HCT116 (cell line): ENCODE measurements around the gene CRACDL.

Experiments
- CTCF ChIP-seq, 3 experiments: fragments of 200-600 bp in 1 of 3; sonication (generic) in 1 of 3; IDR thresholded peaks in 2 of 3; conservative IDR thresholded peaks in 1 of 3; 2 replicates each; pipeline ENCODE4 v1.5.1; 2012 to 2017; ENCODE audit warnings: low read depth in 2 of 3, low read length in 2 of 3, antibody characterized with exemption in 1 of 3, borderline replicate concordance in 1 of 3, control low read depth in 1 of 3, mild to moderate bottlenecking in 1 of 3, mixed read lengths in 1 of 3, mixed run types in 1 of 3, moderate library complexity in 1 of 3; ENCODE audit not compliant: insufficient read depth in 1 of 3
- EZH2 ChIP-seq: fragments of 200-600 bp; sonication (generic); IDR thresholded peaks from 2 replicates; pipeline ENCODE4 v1.6.1; 2017; ENCODE audit warnings: antibody characterized with exemption, mixed run types
- TCF7L2 ChIP-seq: IDR thresholded peaks from 2 replicates; pipeline ENCODE4 v1.7.0; 2011; ENCODE audit warnings: borderline replicate concordance, inconsistent platforms; ENCODE audit not compliant: insufficient read depth, insufficient read length; ENCODE audit errors: extremely low read depth
- YY1 ChIP-seq: IDR thresholded peaks from 2 replicates; pipeline ENCODE4 v1.6.1; 2011; ENCODE audit warnings: low read length, low read depth, moderate library complexity, mild to moderate bottlenecking; ENCODE audit not compliant: insufficient replicate concordance; ENCODE audit errors: extremely low read depth
- ZBTB33 ChIP-seq: IDR thresholded peaks from 2 replicates; pipeline ENCODE4 v1.6.1; 2011; ENCODE audit warnings: mild to moderate bottlenecking, low read length, moderate library complexity; ENCODE audit not compliant: insufficient replicate concordance; ENCODE audit errors: extremely low read depth

DNA sequence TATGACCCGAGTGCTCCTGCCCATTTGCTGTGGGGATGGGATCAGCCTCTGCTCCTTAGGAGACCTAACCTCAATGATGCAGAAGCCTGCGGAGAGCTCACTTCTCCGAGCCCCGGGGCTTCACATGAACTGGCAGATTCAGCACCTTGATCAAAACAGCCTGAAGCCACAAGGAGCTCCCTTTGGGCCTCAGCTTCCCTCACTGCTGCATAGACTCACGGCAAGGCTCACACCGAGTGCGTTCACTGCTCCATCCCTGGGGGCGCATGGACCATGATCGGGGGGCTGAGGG is 33.0 kb downstream of the CRACDL start:
- TF ChIP-seq CTCF (IDR thresholded peaks at IDR 0.05 in 2 of 3, conservative IDR thresholded peaks at IDR 0.05 in 1 of 3; ENCODE audit: borderline replicate concordance in 1 of 3, insufficient read depth in 1 of 3, low read depth in 2 of 3, low read length in 2 of 3) = no peak
- no peak for TF ChIP-seq YY1
- no peak for TF ChIP-seq TCF7L2
- no peak for TF ChIP-seq ZBTB33
- no peak for TF ChIP-seq EZH2
